HG02884 (cell line): ENCODE data around the gene GAB2.
"Not testable (repeated sequence)": the region's sequence is repeated elsewhere in the genome, so short reads cannot be mapped to it uniquely, and the experiment has no call there.

Experiments used
- ATAC-seq: cut with Tn5 transposase; IDR thresholded peaks from one replicate; pipeline ENCODE4 v1.9.1; 2021; ENCODE audit warnings: mild to moderate bottlenecking, moderate library complexity; ENCODE audit not compliant: unreplicated experiment

Gene GAB2

DNA sequence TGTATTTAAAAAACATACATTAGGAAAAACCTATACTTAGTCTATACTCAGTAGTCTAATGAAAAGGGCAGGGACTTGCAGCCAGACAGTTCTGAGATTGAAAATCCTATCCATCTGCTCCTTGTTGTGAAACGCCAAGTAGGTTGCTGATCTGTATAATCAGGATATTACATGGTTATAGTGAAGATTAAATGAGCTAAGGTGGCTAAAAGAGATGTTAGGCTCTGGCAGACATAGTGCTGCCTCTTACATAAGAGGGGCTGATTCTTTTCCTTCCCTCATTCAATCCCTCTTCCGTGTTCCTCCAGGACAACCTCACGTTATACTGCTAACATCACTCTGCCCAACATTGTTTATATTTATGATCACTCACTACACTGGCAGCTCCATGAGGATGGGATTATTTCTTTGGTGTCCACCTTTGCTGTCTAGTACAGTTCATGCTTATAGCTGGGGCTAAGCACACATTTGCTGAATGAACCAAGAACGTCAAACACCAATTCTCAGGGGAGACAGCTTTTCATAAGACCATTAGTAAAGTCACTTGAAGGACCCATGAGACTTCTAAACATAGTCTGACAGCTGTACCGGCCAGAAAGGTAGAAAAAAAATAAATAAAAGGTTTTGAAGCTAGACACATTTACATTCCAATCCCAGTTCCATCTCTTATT is 46.3 kb downstream of the GAB2 start:
- no peak for ATAC-seq

DNA sequence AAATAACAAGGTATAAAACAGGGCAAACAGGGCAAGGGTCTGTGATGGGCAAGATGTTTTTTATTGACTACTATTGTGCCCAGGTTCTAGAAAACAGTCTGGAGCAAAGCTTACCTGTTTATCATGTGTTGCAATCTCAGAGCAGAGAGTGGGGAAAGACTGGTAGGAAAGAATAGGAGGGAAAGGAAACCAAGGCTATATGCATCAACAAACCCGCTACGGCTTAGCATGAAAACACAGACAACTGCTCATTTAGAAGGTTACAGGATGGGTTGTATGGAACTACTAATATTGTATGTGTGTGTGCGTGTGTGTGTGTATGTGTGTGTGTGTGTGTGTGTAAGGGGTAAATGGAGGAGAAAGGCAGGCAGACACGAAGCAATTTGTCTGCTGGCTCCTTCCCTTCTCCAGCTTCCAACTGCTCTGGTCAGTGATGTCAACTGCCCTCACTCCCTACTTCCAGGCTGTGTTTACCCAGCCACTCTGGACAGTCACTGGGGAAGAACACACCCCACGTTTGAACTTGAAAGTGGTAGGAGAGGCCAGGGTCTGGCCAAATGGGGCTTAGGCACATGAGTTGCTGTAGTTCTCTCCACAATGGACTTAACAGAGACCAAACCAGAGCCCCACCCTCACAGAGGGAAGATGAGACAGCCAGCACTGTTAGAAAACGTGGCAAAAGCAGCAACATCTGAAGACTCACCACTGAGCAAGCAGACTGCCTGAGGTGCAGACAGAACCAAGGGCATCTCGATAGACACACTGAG is 47.0 kb downstream of the GAB2 start:
- ATAC-seq, result no peak

DNA sequence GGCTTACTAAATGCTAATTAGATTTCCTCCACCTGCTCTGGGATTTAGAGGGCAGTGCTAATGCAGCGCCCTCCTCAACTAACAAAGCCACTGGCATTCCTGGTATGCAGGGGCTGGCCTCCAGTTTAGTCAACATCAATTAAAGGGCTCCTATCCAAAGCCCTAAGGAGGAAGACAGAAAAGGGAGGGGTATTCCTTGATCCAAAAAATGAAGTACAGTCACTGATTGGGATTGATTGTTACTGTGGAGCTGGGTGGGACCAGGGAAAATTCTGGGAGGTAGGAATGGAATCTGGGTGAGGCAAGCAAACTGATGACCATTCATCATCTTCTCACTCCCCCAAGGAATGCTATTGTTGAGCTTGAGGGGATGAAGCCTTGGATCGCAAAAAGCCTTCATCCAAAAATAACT is 52.2 kb downstream of the GAB2 start:
- no peak for ATAC-seq

GRCh38 chr11:78364128-78364751 is 53.4 kb downstream of the GAB2 start:
- ATAC-seq, result no peak

GRCh38 chr11:78363024-78363619 is 54.5 kb downstream of the GAB2 start:
- no peak for ATAC-seq

DNA sequence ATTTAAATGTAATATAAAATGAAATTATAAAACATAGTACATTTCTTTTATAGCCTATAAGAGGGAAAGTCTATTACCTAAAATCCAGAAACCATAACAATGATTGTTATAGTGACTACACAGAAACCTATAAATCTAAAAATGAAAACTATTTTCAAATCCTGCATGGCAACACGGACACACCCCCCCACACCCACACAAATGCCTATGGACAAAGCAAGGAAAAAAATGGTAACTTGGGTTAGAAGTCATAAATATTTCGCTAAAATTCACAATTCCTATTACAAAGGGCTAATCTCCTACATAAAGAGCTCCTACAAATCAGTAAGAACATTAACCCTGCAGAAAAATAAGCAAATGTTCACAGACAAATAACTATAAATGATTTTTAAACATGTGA is 56.4 kb downstream of the GAB2 start:
- no peak for ATAC-seq

DNA sequence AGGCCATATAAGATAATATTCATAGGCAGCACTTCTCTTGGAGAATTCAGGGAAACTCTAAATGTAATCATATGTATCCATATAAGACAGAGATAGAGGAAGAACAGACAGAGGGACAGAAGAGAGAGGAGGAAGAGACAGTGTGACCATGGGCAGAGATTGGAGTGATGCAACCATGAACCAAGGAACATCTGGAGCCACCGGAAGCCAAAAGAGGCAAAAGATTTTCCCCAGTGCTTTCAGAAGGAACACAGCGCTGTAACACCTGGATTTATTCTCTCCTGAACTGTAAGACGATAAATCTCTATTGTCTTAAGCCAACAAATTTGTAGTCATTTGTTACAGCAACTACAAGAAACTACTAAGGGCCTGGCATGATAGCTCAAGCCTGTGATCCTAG is 57.7 kb downstream of the GAB2 start:
- ATAC-seq, result no peak

DNA sequence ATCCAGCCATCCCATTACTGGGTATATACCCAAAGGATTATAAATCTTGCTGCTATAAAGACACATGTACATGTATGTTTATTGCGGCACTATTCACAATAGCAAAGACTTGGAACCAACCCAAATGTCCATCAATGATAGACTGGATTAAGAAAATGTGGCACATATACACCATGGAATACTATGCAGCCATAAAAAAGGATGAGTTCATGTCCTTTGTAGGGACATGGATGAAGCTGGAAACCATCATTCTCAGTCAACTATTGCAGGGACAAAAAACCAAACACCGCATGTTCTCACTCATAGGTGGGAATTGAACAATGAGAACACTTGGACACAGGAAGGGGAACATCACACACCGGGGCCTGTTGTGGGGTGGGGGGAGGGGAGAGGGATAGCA is 59.7 kb downstream of the GAB2 start:
- ATAC-seq, result not testable (repeated sequence)

GRCh38 chr11:78357425-78357824 is 60.2 kb downstream of the GAB2 start:
- not testable (repeated sequence) for ATAC-seq

- not testable (repeated sequence) for ATAC-seq
Measured at GRCh38 chr11:78355742-78356141, 61.9 kb downstream of the GAB2 start.

DNA sequence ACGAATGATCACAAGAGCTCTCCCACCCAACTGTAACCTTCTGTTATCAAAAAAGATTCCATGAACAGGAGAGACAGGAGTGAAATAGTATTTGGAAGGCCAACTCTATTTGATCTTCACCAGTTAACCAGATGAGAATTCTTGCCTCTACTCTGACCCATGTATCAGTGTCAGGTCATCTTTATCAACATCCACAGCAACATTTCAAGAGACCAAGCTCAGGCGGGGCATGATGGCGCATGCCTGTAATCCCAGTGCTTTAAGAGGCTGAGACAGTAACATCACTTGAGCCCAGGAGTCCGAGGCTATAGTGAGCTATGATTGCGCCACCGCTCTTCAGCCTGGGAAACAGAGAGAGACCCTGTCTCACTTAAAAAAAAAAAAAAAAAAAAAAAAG is 62.3 kb downstream of the GAB2 start:
- no peak for ATAC-seq

DNA sequence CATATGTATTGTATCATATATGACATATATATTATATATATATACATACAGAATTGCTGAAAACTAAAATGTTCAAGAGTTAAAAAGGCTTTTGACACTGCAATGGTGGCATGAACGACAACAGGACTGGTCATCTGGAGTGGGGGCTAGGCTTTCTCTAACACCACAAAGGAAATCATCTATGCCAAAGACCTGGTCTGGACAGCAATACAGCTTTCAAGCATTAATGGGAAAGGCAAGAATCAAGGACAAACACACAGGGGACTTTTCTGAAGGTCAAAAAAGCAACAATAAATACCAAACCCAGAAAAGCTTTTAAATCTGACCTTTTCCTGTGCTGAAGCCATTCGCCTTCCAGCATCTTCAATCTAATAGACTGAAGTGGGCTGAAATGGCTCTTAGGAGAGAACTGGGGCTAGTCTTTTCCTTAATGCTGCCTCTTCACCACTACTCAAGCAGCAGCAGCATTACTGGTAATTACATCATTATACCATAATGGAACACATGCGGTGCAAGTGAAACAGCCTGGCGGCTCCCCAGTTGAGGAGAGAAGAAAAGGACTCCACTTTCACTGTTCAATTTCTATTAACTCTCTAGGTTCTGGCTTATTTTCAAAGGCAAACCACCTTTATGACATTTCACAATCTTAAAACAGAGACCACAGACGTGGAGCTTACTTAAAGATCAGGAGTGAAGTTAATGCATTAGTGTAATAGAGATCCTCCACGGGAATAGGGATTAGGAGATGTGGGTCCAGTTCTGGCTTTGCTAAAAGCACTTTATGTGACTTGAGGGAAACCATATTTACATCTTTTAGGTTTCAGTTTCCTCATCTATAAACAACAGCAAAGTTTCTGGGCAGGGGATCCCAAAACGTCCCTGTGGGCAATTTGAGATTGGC is 63.0 kb downstream of the GAB2 start:
- no peak for ATAC-seq

- no peak for ATAC-seq
Measured at GRCh38 chr11:78351979-78352841, 65.4 kb downstream of the GAB2 start.

- no peak for ATAC-seq
Measured at GRCh38 chr11:78351193-78351592, 66.4 kb downstream of the GAB2 start.

DNA sequence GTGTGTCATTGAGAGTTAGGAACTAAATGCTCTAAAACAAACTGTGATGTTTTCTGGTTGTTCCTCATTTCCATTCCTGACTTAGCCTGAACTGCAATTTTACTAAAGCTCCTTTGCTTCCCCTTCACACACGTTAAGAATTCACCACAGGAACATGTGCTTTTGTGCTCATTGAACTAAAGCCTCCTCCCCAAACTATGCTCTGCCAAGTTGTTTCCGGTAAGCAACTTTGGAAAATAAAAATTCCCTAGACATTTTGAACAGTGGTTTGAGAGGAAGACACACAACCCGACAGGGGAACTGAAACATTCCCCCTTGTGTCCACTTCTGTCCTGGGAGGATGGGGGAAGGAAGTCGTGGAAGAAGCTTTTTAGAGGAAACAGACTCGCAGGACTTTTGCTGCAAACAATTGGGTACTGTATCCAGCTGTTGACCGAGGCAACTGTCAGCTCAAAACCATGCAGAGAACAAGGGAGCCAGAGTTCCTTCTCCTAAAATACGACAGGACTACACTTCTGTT is 66.9 kb downstream of the GAB2 start:
- ATAC-seq, result no peak

GRCh38 chr11:78350091-78350645 is 67.5 kb downstream of the GAB2 start:
- no peak for ATAC-seq

- ATAC-seq, result no peak
Measured at GRCh38 chr11:78349624-78350023, 68.0 kb downstream of the GAB2 start.

DNA sequence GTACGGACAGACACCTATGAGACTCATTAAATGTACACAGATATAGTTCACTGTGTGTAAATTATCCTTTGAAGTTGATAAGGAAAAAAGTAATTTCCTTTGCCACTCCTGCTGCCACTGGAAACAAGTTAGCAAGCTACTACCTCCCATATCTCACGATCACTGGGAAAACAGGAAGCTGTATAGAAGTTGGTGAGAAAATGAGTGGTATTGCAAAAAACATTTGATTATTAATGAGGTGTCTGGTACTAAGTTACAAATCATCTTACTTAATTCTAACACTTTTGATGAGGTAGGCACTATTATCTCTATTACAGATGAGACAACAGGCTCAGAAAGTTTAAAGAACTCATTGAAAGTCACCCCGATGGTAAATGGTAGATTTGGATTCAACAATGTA is 68.5 kb downstream of the GAB2 start:
- no peak for ATAC-seq

GRCh38 chr11:78347956-78348355 is 69.7 kb downstream of the GAB2 start:
- no peak for ATAC-seq
